ENCODE measurements around the gene C11orf52.
"Not testable (repeated sequence)": the region's sequence is repeated elsewhere in the genome, so short reads cannot be mapped to it uniquely, and the experiment has no call there.

C11orf52 gene, protein sequence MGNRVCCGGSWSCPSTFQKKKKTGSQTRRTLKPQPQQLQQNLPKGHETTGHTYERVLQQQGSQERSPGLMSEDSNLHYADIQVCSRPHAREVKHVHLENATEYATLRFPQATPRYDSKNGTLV

DNA sequence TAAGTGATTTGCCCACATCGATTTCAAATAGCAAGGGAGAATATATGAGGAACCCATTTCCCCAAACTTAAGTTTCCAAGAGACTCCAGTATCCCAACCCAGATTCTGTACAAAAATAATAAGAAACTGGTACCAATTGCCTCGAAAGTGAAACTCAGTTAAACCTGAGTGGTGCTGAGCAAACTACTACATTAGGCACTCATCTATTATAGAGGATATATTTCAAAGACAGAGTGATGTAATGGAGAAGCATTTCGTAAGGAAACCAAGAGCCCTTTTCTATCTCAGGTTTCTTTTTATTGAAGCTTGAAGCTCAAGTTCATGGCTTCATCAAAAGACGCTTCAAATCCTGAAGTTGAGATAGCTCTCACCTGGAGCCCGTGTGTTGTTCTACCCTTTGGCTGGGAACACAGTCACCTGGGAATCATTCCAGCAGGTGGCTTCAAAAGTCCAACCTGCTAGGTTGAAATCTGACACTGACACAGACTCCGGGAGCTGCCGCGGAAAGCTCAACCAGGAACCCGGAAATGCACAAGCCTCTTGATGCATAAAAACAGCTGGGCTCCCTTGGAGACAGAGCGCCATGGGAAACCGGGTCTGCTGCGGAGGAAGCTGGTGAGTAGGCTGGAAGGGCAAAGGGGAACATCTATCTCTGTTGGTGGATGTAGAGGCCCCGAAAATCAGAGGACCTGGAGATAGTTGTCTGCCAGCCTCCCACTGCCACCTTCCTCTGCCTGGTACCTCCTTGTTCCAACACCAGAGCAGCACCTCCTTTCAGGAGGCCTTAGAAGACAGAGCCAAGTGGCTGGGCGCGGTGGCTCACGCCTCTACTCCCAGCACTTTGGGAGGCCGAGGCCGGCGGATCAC, at the start of gene C11orf52:
C11orf52 (plus strand) TSS at position 524 of the 867 bp plus-strand sequence; CDS start at position 584, 60 bp downstream.
- no peak for DNase-seq

DNA sequence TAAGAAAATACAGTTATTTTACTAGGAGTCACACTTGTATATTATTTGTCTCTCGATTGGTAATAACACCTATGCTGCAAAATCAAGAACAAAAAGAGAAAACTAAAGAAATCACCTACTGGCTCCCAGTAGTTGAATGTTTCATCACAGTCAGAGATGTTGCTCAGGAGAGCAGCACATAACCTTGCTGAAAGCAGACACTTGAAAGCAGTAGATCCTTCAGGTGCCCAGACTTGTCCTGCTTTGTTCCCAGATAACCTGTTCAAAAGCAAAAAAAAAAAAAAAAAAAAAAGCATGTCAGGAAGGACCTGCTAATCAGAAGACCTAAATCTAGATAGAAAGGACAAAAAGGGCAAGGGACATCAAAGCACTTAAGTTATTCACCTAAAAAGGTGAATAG, 48.6 kb upstream of the C11orf52 start:
- no peak for DNase-seq

DNA sequence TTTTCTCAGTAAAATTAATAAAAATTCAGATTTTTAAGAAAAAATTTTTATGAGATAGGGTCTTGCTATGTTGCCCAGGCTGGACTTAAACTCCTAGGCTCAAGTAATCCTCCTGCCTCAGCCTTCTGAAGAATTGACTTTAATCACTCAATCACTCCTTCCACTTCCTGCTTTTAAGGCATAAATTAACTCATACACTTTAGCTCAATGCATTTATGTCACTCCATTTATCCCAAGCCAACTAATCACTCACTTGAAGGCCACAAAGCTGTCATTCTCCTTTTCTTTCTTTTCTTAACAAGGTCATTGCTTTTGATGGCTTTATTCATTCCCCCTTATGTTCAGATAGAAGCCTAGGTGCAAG, 48.2 kb upstream of the C11orf52 start:
- peak in 1 of 3 donors; percentile 24 for DNase-seq

DNA sequence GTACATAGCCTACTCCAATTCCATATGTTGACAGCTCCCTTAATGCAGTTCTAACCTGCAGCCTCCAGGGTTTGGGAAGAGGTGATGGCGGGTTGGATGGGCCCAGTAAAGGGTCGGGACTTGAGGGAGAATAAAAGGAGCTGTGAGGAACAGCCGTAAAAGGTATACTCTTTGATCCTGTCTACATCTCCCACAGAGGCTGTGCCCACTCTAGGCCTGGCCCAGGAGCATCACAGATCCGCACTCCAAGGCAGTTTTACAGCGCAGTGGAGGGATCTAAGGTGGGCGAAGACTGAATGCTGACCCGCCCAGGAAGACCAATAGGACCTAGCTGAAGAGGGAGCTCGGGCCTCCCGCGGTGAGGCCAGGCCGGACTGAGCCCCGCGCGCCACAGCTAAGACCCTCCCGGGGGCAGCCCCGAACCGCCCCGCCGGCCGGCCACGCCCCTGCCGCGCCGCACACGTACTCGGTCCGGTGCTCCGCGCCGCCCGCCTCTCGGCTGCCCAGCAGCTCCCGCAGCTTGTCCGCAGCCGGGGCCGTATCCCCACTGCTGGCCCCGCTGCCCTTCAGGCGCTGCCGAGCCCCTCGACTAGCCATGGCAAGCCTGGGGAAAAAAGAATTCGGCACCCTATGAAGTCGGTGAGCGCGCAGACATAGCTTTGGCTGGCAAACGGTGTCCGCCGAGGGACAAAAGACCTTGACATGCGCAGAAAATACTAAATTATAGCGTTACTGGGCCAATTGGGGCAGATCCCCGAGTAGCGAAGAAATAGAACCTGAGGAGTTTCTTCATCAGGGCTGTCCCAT, 47.6 kb upstream of the C11orf52 start, which contains the start of gene ALG9:
ALG9 (minus strand) TSS at position 696 of the 807 bp plus-strand sequence; CDS start at position 597, 99 bp downstream.
- peak; percentile 82 to 91 (median 84) for DNase-seq

DNA sequence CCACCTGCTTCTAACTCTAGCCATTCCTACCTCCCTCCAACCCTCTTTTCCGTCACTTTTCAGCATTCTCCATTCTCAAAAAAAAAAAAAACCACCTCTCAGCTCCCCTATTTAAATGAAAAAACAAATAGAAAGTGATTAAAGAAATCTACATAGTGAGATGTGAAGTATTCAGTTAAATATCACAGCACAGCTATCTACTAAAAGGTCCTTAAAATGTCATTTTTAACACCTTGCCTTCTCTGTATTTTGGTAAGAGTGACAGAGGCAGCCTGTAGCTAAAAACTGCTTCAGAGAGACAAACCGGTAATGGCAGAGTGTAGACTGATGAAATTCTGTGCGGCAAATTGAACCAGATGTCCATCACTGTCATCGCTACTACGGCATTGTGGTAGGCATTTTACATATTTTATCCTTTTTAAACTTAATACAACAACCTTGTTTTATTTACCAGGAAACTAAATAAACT, 47.0 kb upstream of the C11orf52 start:
- DNase-seq = peak in 1 of 3 donors; percentile 1

DNA sequence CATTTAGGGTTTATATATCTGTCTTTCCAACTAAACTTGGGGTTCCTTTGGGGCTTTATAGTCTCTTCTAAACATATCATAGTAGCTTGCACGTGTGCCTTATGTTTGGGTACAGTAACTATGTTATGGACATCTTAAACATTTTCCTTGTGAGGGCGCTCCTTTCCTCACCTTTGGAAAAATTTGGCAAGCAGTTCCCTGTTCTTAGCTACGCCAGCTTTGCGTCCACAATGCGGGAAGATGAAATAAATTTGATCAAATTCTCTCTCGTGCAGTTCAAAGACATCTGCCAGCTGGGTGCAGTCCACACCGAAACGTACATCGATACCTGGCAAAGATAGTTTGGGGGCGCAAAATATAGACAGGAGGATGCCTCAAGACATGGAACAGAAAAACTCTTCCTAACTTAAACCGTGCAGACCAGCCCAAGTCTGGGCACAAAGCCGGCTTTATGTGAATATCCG, 40.3 kb upstream of the C11orf52 start:
- DNase-seq = no peak

DNA sequence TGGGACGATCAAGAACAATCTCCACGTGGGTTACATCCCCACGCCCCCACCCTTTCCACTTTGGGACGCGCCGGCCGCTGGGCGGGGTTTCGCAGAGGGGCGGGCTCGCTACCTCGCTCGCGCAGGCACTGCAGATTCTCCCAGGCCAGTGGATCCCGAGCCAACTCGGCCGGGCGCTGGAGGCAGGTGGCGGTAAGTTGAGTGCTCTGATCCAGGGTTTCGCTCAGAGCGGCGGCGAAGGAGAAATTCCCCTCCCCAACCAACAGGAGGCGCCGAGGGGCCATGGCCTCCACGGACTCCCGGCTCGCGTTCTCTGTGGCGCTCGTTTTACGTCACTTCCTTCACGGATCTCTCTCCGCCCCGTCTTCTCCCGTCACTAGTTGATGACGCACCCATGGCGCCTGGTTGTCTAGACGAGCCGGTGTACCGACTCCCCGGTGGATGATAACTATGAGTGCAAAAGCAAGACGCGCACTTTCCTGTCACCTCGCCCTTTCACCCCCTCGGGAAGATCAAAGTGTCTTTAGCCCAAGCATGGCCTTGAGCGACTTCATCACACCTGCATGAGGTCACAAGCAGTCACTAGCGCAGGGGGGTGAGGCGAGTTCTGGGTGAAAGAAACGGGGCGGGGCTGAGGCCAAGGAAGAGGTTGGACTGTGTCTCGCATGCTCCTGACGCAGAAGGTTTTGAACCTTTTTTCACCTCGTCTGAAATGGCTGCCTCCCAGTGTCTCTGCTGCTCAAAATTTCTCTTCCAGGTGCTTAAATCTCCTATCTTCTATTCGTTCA, 39.7 kb upstream of the C11orf52 start, which contains the start of the genes CFAP68 and FDXACB1:
CFAP68 (plus strand) TSS at position 693 of the 788 bp plus-strand sequence; CDS start at position 713, 20 bp downstream.
FDXACB1 (minus strand) TSS at position 317 of the 788 bp plus-strand sequence; CDS start at position 284, 33 bp downstream.
- DNase-seq = peak; percentile 97 to 98 (median 98)

DNA sequence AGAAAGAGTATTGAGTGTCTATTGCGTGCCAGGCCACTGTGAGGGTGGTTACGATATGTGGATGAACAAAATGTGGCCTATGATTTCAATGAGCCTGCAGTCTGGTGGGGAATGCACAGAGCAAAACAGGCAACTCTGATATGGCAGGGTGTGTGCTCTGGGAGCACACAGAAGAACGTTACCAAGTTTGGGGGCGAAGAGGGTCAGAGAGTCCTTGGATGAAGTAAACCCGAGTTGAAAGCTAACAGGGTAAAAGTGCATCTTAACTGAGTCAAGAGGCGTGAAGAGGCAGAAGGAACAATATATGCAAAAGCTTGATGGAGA, 39.1 kb upstream of the C11orf52 start:
- DNase-seq = no peak

DNA sequence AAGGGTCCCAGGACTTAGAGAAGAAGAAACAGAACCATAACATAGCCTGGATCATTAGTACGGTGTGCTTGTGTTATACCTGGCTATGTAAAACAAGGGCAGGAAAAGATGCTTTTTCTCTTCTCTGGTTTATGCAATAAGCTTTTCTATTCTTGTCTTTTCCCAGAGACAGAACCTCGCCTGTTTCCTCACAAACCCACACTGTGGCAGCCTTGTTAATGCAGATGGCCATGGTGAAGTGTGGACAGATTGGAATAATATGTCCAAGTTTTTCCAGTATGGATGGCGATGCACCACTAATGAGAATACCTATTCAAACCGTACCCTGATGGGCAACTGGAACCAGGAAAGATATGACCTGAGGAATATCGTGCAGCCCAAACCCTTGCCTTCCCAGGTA, 36.5 kb upstream of the C11orf52 start:
- no peak for DNase-seq

DNA sequence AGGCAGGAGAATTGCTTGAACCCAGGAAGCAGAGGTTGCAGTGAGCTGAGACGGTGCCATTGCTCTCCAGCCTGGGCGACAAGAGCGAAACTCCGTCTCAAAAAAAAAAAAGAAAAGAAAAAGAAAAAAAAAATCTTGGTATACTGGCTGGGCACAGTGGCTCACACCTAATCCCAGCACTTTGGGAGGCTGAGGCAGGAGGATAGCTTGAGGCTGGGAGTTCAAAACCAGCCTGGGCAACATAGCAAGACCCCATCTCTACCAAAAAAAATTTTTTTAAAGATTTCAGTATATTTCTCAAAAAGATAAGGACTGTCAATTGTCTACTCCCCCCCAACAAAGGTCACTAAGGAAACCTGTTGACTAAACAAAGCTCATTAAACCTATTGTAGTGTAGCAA, 33.7 kb upstream of the C11orf52 start:
- not testable (repeated sequence) for DNase-seq

DNA sequence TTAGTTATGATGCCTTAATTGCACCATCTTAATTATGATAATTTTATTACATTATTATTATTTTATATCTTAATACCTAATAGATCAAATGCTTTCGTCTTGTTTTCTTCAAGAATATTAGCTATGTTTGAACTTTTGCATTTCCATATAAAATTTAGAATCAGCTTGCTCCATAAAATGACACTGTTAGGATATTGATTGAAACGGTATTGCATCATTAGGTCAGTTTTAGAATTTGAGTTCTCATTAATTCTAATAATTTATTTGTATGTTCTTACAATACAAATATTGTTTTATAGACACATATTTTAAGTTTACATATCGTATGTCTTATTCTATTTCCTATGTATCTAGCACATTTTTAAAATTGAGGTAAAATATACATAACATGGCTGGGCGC, 32.7 kb upstream of the C11orf52 start:
- DNase-seq = no peak

DNA sequence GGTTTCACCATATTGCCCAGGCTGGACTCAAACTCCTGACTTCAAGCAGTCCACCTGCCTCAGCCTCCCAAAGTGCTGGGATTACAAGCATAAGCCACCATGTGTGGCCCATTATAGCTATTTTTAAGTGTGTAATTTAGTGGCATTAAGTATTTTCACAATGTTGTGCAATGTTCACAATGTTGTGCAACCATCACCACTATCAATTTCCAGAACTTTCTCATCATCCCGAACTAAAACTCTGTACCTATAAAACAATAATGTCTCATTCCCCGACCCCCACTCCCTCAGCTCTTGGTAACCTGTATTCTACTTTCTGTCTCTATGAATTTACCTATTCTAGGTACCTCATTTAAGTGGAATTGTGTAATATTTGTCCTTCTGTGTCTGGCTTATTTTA, 31.9 kb upstream of the C11orf52 start:
- DNase-seq = no peak

DNA sequence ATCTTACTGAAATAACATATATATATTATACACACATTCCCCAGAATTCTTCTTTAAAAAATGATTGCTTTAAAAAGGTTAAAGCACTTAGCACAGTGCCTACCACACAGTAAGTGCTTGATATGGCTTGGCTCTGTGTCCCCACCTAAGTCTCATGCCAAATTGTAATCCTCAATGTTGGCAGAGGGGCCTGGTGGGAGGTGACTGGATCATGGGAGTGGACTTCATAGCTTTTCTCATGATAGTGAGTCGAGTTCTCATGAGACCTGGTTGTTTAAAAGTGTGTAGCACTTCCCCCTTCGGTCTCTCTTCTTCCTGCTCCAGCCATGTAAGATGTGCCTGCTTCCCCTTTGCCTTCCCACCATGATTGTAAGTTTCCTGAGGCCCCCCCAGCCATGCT, 13.3 kb upstream of the C11orf52 start:
- peak in 1 of 3 donors; percentile 6 for DNase-seq

DNA sequence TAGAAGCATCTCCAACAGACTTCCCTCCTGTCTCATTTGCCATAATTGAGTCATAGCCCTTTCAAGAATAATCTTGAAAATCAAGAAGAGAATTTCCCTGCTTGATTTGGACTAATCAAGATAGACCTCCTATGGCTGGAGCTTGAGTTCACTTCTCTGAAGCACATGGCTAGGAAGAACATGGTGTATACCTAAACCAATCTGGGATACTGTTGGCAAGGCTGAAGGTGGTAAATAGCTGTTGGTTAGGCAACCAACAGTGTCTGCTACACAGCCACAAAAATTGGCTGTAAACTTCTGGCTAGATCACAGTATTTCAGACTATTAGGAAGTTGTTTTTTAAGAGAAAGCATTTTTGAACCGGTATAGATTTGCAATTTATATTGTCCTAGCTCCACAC, 12.0 kb upstream of the C11orf52 start:
- no peak for DNase-seq

DNA sequence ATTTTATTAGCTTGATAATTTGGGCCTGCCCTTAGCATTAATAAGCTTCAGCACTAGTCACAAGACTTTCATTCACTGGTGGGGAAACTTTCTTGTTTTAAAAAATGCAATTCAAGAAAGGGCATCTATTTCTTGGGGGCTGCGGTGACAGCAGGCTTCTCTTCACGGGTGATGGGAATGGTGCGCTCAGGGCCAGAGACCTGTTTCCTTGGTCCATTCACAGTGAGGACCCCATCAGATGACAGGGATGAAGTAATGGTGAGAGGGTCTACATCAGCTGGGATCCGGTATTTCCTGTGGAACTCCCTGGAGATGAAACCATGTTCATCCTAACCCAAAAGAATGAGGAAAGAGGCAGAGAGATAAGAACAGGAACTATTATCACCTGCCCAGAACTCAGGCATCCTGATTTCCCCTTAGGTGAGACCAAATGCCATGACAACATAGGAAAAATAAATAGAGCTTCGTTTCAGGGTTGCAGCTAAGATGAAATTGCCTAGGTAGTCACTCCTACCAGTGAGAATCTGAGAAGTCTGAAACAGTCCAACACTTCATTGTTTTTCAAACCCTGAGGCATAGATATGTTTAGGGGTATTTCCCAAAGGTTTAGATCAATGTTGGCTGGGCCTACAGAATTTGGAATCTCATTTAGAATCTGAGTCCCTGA, 9.9 kb upstream of the C11orf52 start:
- DNase-seq = no peak

DNA sequence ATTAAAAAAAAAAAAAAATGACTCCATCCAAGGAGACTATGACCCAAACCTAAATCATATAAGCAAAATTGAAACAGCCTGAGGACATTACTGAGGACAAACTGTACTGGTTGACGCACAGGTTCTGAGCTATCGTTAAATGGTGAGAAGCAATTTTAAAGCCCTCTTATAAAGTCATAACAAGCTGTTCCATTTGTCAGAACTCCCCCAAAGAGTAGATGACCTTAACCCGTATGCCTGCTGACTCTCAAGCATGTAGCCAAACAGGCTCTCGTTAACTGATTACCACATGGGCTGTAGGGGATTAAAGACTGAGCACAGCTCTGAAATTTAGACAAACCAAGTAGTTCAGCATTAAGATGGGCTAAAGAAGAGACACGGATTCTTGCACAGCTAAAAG, 9.3 kb upstream of the C11orf52 start:
- no peak for DNase-seq

DNA sequence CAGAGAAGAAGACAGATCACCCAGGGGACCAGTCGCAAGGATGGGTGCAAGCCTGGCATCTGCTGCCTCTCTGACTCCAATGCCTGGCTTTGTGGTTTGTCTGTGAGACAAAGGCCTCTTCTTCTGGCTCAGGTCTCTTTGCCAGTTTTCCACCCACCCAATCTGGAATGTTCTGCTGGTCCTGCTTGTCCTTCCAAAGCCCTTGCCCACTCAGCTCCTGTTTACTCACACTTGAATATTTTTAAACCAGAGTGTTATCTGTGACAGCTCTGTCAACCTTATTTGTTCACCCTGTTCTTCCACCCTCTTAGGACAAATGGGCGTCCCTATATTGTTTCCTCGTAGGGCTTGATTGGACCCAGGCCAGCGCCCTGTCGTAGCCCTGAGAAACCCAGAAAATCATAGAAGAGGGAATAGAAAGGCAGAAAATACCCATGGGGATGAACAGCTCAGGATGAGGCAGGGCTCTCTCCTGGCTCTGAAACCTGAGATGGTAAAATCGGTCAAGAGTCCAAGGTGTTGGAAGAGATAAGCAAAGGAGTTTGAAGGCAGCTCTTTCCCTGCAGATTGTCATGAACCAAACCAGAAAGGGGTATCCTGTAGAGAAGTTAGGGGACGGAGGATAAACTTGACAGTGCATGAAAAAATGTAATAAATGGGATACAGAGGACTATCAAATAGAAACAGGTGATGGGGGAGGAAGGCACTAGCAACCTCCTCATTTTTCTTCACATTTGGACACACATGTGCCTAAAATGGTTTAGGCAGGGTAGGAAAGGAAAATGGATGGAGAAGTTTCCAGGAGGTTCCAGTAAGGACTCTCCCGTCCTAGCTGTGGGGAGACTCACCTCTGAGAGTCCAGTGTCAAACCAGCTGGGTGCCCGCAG, 7.8 kb upstream of the C11orf52 start:
- DNase-seq = no peak

DNA sequence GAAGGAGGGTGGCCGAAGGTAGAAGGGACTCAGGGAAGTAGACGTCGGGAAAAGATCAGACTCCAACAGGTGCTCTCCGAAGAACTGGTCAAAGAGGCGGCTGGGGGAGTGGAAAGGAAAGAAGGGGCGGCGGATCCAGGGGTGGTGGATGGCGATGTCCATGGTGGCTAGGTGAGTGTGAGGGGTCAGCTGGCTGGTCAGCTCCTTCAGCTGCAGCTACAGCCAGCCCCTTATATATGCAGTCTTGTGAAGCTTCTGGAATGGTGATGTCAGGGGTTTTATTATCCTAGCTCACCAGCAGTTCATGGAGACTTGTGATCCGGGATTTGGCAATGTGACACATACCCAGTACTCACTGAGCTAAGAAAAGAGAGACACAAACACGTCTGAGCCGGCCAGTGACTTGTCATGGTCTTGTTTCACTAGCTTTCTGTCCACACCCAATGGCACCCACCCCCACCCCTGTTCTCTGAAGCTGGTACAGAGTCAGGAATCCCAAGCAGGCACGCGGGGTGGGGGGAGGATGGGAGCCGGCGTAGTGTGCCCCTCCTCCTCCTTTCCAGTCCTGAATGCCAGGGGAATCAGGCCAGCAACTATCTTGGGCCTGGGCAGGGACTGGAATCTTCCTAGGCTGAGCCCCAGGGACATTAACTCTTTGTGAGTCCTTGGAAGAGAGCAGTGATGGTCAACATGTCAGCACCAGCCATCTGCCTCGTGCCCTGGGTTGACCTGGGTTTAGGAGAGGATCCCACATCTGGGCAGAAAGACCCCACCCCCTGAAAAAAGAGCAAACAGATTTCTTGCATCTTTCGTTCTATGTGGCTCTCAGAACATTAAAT, 6.9 kb upstream of the C11orf52 start, which contains the start of gene CRYAB:
CRYAB (minus strand) TSS at position 208 of the 839 bp plus-strand sequence; CDS start at position 162, 46 bp downstream.
- no peak for DNase-seq

DNA sequence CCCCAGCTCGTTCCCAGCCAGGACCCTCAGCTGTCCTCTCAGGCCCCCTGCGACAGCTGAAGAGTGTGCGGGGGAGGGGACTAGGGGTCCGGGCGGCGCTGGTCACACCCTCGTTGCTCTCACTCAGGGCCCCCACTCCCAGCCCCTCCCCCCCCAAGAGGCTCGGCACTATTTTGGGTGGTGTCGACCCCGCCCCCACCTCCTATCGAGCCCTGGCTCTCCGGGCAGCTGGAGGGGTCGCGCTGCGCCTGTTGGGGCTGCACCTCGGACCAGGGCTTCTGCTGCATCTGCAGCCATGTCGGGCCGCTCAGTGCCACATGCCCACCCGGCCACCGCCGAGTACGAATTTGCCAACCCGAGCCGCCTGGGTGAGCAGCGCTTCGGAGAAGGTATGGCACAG, 6.2 kb upstream of the C11orf52 start, which contains the start of gene HSPB2:
HSPB2 (plus strand) TSS at position 200 of the 400 bp plus-strand sequence; CDS start at position 296, 96 bp downstream.
- DNase-seq = no peak

Data from suppressor macrophage treated with lipopolysaccharide for 1 hour (primary cell).